ENCODE data around the gene LPIN1.

DNA sequence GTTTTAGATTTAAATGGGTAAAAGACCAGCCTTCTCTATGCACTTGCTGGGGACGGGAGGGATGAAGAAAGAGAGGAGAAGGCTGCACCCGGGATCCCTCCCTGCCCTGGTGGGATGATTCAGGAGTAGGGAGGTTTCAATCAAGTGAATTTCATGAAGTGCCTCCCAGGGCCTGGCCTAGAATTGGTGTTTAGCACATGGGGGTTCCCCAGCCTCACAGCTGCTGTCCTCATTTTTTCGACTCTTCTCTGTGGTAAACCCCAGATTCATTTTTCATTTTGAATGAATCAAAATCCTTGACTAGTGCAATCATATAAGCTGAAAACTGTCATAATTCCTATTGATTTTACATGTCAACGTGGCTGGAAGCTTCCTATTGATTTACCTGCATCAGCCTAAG is 81.1 kb downstream of the LPIN1 start:
- no peak for TF ChIP-seq POLR2A (IDR thresholded peaks at IDR 0.05; ENCODE audit: low read length)
- no peak for TF ChIP-seq GATA1 (IDR thresholded peaks at IDR 0.05; ENCODE audit: low read depth, low read length)
